OCI-LY3 (cell line): ENCODE results near the gene SND1.

Source experiments
- EZH2phosphoT487 ChIP-seq: fragments of 200-600 bp; shearing (Covaris generic); IDR thresholded peaks from 2 replicates; pipeline ENCODE4 v1.6.1; 2018; ENCODE audit warnings: antibody characterized with exemption, mixed run types, low read depth
- TF ChIP-seq, protein P1 (sequence below): fragments of 200-600, 300-600 bp; sonication (generic); IDR thresholded peaks from 2 replicates; pipeline ENCODE4 v1.5.1; 2014; ENCODE audit warnings: antibody characterized with exemption, low read length, low read depth

DNA sequence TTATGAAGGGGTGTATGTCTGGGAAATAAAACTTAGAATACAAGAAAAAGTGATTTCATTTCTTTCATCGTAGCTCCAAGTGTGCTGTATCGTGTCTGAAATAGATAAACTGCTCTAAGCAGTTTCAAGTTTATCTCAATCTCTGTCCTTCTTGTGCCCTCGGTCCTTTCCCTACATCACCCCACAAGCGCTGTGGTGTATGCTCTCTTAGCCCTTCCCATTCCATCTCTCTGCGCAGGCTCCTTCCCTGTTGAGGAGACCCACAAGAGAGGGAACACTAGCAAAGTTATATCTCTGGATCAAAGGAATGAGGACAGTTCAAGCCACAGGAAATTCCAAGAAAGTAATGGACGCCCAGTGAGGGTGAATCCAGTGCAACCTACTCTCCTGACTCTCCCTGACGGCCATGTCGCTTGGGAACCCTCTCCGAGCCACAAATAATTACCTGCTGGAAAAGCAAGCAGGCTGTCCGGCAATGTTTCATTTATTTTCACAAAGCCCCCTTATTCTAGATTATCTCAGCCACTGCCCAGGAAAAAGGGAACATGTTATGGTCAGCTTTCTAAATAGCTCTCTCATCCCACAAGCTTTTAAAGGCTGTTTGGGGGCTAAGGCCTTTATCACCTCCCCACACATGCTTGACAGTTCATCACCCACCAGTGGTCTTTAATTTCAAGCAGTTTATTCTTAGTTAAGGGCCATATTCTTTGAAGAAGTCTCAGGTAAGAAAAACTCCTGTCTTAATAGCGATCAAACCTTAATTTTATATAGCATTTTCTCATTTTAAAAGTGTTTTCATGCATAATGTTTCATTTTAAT lies 344.5 kb downstream of the SND1 start:
- TF ChIP-seq, protein P1, sequence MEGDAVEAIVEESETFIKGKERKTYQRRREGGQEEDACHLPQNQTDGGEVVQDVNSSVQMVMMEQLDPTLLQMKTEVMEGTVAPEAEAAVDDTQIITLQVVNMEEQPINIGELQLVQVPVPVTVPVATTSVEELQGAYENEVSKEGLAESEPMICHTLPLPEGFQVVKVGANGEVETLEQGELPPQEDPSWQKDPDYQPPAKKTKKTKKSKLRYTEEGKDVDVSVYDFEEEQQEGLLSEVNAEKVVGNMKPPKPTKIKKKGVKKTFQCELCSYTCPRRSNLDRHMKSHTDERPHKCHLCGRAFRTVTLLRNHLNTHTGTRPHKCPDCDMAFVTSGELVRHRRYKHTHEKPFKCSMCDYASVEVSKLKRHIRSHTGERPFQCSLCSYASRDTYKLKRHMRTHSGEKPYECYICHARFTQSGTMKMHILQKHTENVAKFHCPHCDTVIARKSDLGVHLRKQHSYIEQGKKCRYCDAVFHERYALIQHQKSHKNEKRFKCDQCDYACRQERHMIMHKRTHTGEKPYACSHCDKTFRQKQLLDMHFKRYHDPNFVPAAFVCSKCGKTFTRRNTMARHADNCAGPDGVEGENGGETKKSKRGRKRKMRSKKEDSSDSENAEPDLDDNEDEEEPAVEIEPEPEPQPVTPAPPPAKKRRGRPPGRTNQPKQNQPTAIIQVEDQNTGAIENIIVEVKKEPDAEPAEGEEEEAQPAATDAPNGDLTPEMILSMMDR: no peak
- TF ChIP-seq EZH2phosphoT487: no peak
